GM18870 (cell line): ENCODE data around the gene BICRA.

Source experiments
- ATAC-seq: cut with Tn5 transposase; IDR thresholded peaks from one replicate; pipeline ENCODE4 v1.9.1; 2021; ENCODE audit warnings: moderate library complexity; ENCODE audit not compliant: unreplicated experiment

Gene BICRA

GRCh38 chr19:47686679-47687450 lies 77.9 kb downstream of the BICRA start:
- no peak for ATAC-seq

- ATAC-seq, result no peak
Measured at GRCh38 chr19:47687906-47688305, 79.0 kb downstream of the BICRA start.

GRCh38 chr19:47691090-47691489 lies 82.2 kb downstream of the BICRA start:
- ATAC-seq, result no peak

- no peak for ATAC-seq
Measured at GRCh38 chr19:47691782-47692181, 82.8 kb downstream of the BICRA start.

- ATAC-seq, result no peak
Measured at GRCh38 chr19:47693489-47693888, 84.6 kb downstream of the BICRA start.

- ATAC-seq, result no peak
Measured at GRCh38 chr19:47693903-47694302, 85.0 kb downstream of the BICRA start.

GRCh38 chr19:47694466-47695273 lies 85.7 kb downstream of the BICRA start:
- no peak for ATAC-seq

- ATAC-seq, result no peak
Measured at GRCh38 chr19:47695533-47696262, 86.8 kb downstream of the BICRA start.

GRCh38 chr19:47696635-47697034 lies 87.7 kb downstream of the BICRA start:
- ATAC-seq, result no peak

GRCh38 chr19:47697863-47698609 lies 89.1 kb downstream of the BICRA start:
- ATAC-seq, result no peak

GRCh38 chr19:47698631-47699359 lies 89.9 kb downstream of the BICRA start:
- ATAC-seq, result no peak

- no peak for ATAC-seq
Measured at GRCh38 chr19:47699360-47699917, 90.5 kb downstream of the BICRA start.

- ATAC-seq, result no peak
Measured at GRCh38 chr19:47700934-47701716, 92.2 kb downstream of the BICRA start.

GRCh38 chr19:47701717-47702552 lies 93.0 kb downstream of the BICRA start:
- ATAC-seq, result no peak

- ATAC-seq, result no peak
Measured at GRCh38 chr19:47702671-47703070, 93.7 kb downstream of the BICRA start.

GRCh38 chr19:47703301-47703700 lies 94.4 kb downstream of the BICRA start:
- no peak for ATAC-seq

- no peak for ATAC-seq
Measured at GRCh38 chr19:47704024-47704423, 95.1 kb downstream of the BICRA start.

GRCh38 chr19:47704656-47705055 lies 95.7 kb downstream of the BICRA start:
- no peak for ATAC-seq
